OCI-M1 (cell line): Measurements from ENCODE around the gene TFF1.

Experiments used
- DNase-seq: peaks from one replicate; lab custom pipeline; 2025; lab: John Stamatoyannopoulos, UW

TFF1 gene

GRCh38 chr21:42382915-42383314 lies 16.6 kb upstream of the TFF1 start:
- DNase-seq, result no peak

GRCh38 chr21:42381347-42381984 lies 15.1 kb upstream of the TFF1 start:
- peak; percentile 62 for DNase-seq

GRCh38 chr21:42379426-42380215 lies 13.3 kb upstream of the TFF1 start:
- DNase-seq, result peak; percentile 31

- no peak for DNase-seq
Observed at GRCh38 chr21:42378418-42378817, 12.1 kb upstream of the TFF1 start.

- DNase-seq, result no peak
Observed at GRCh38 chr21:42377951-42378340, 11.6 kb upstream of the TFF1 start.

- DNase-seq, result no peak
Observed at GRCh38 chr21:42377211-42377950, 11.0 kb upstream of the TFF1 start.

- peak; percentile 25 for DNase-seq
Observed at GRCh38 chr21:42376338-42376982, 10.1 kb upstream of the TFF1 start.

- DNase-seq, result no peak
Observed at GRCh38 chr21:42375966-42376337, 9.6 kb upstream of the TFF1 start.

GRCh38 chr21:42375506-42375905 lies 9.2 kb upstream of the TFF1 start:
- DNase-seq, result no peak

- no peak for DNase-seq
Observed at GRCh38 chr21:42374864-42375499, 8.6 kb upstream of the TFF1 start.

- no peak for DNase-seq
Observed at GRCh38 chr21:42374457-42374856, 8.1 kb upstream of the TFF1 start.

GRCh38 chr21:42373908-42374455 lies 7.6 kb upstream of the TFF1 start:
- no peak for DNase-seq

- DNase-seq, result no peak
Observed at GRCh38 chr21:42373196-42373907, 7.0 kb upstream of the TFF1 start.

- DNase-seq, result peak; percentile 47
Observed at GRCh38 chr21:42370894-42371654, 4.7 kb upstream of the TFF1 start.

GRCh38 chr21:42369821-42370220 lies 3.5 kb upstream of the TFF1 start:
- DNase-seq, result no peak

- peak; percentile 36 for DNase-seq
Observed at GRCh38 chr21:42367367-42368165, 1.2 kb upstream of the TFF1 start.

- no peak for DNase-seq
Observed at GRCh38 chr21:42365770-42366169, 565 bp downstream of the TFF1 start.

GRCh38 chr21:42364304-42364865 lies 1.9 kb downstream of the TFF1 start:
- DNase-seq, result no peak

- DNase-seq, result no peak
Observed at GRCh38 chr21:42363312-42363711, 3.0 kb downstream of the TFF1 start.
